Measurements from ENCODE around the gene DPY19L1. TPM values are rescaled to one million over a fixed set of nuclear protein-coding genes. Genes with fewer than 3 reads are reported as not detected.

DPY19L1 gene
- total RNA-seq, 1 experiment from 2014 or later: 90.4 TPM

- Mint-ChIP-seq H3K27ac (ENCODE audit: unreplicated experiment) (no peak overlapping the region), H3K36me3 (ENCODE audit: insufficient read depth, unreplicated experiment) (no peaks in the 10 kb centered on the region), H3K27me3 (ENCODE audit: unreplicated experiment) (no peaks in the 10 kb centered on the region), H3K4me1 (ENCODE audit: low read depth, unreplicated experiment) (peaks cover 73% of the 10 kb centered on the region), H3K4me3 (ENCODE audit: low read depth, unreplicated experiment) (no peak overlapping the region), H3K9me3 (ENCODE audit: low read depth, unreplicated experiment) (peaks cover 9% of the 10 kb centered on the region)
- intact Hi-C loops (cut with micrococcal nuclease; ENCODE audit: unreplicated experiment): no loop called here
- no TSS peak for BruUV-seq (replicated peaks)
- CTCF ChIA-PET: no interaction called here
- no peak for TF ChIP-seq CTCF (IDR thresholded peaks at IDR 0.05; ENCODE audit: unreplicated experiment)
- no peak for DNase-seq
These were observed 8.0 kb downstream of the DPY19L1 start for GRCh38 chr7:35029311-35029710.

- peaks cover 64% of the 10 kb centered on the region for H3K4me1 Mint-ChIP-seq (ENCODE audit: low read depth, unreplicated experiment)
- no peaks in the 10 kb centered on the region for H3K27me3 Mint-ChIP-seq (ENCODE audit: unreplicated experiment)
- DNase-seq: no peak
- H3K4me3 Mint-ChIP-seq (ENCODE audit: low read depth, unreplicated experiment): no peak overlapping the region
- peak overlapping the region; percentile 24 for H3K27ac Mint-ChIP-seq (ENCODE audit: unreplicated experiment)
- no peaks in the 10 kb centered on the region for H3K36me3 Mint-ChIP-seq (ENCODE audit: insufficient read depth, unreplicated experiment)
- intact Hi-C loops (cut with micrococcal nuclease; ENCODE audit: unreplicated experiment): no loop called here
- BruUV-seq (replicated peaks): no TSS peak
- CTCF ChIA-PET: interaction anchor here (0.6 kb wide), 2 partner anchors 34 to 409 kb away, joined by 3 to 6 read pairs; no protein-coding TSS in a partner anchor
- no peak for TF ChIP-seq CTCF (IDR thresholded peaks at IDR 0.05; ENCODE audit: unreplicated experiment)
- no peaks in the 10 kb centered on the region for H3K9me3 Mint-ChIP-seq (ENCODE audit: low read depth, unreplicated experiment)
These were observed 11.1 kb downstream of the DPY19L1 start for GRCh38 chr7:35026150-35026549.

GRCh38 chr7:35025369-35025870, 11.9 kb downstream of the DPY19L1 start:
- Mint-ChIP-seq H3K9me3 (ENCODE audit: low read depth, unreplicated experiment) (no peaks in the 10 kb centered on the region), H3K27ac (ENCODE audit: unreplicated experiment) (no peak overlapping the region), H3K36me3 (ENCODE audit: insufficient read depth, unreplicated experiment) (no peaks in the 10 kb centered on the region), H3K27me3 (ENCODE audit: unreplicated experiment) (no peaks in the 10 kb centered on the region), H3K4me1 (ENCODE audit: low read depth, unreplicated experiment) (peaks cover 57% of the 10 kb centered on the region), H3K4me3 (ENCODE audit: low read depth, unreplicated experiment) (no peak overlapping the region)
- no peak for TF ChIP-seq CTCF (IDR thresholded peaks at IDR 0.05; ENCODE audit: unreplicated experiment)
- no peak for DNase-seq
- CTCF ChIA-PET: no interaction called here
- BruUV-seq (replicated peaks): no TSS peak
- intact Hi-C loops (cut with micrococcal nuclease; ENCODE audit: unreplicated experiment): no loop called here

GRCh38 chr7:35024298-35024697, 13.0 kb downstream of the DPY19L1 start:
- CTCF ChIA-PET: interaction anchor here (1.3 kb wide), 1 partner anchor 19 kb away, joined by 3 read pairs; no protein-coding TSS in a partner anchor
- BruUV-seq (replicated peaks): no TSS peak
- no peak for DNase-seq
- H3K27ac Mint-ChIP-seq (ENCODE audit: unreplicated experiment): peak overlapping the region; percentile 24
- intact Hi-C loops (cut with micrococcal nuclease; ENCODE audit: unreplicated experiment): no loop called here
- no peaks in the 10 kb centered on the region for H3K36me3 Mint-ChIP-seq (ENCODE audit: insufficient read depth, unreplicated experiment)
- no peaks in the 10 kb centered on the region for H3K9me3 Mint-ChIP-seq (ENCODE audit: low read depth, unreplicated experiment)
- H3K4me3 Mint-ChIP-seq (ENCODE audit: low read depth, unreplicated experiment): no peak overlapping the region
- TF ChIP-seq CTCF (IDR thresholded peaks at IDR 0.05; ENCODE audit: unreplicated experiment): no peak
- peaks cover 56% of the 10 kb centered on the region for H3K4me1 Mint-ChIP-seq (ENCODE audit: low read depth, unreplicated experiment)
- no peaks in the 10 kb centered on the region for H3K27me3 Mint-ChIP-seq (ENCODE audit: unreplicated experiment)

Measured in Calu3 (cell line).